ENCODE results near the gene CAMK2D.
A peak's percentile ranks its signal among the peaks of the same experiment; 100 is the strongest.

Gene CAMK2D

GRCh38 chr4:113682730-113683537, 78.6 kb downstream of the CAMK2D start:
- DNase-seq (ENCODE audit: low read depth) = peak; percentile 15

- DNase-seq (ENCODE audit: low read depth) = peak; percentile 62
Measured at GRCh38 chr4:113678641-113679040, 82.9 kb downstream of the CAMK2D start.

- no peak for DNase-seq (ENCODE audit: low read depth)
Measured at GRCh38 chr4:113677325-113677724, 84.2 kb downstream of the CAMK2D start.

DNA sequence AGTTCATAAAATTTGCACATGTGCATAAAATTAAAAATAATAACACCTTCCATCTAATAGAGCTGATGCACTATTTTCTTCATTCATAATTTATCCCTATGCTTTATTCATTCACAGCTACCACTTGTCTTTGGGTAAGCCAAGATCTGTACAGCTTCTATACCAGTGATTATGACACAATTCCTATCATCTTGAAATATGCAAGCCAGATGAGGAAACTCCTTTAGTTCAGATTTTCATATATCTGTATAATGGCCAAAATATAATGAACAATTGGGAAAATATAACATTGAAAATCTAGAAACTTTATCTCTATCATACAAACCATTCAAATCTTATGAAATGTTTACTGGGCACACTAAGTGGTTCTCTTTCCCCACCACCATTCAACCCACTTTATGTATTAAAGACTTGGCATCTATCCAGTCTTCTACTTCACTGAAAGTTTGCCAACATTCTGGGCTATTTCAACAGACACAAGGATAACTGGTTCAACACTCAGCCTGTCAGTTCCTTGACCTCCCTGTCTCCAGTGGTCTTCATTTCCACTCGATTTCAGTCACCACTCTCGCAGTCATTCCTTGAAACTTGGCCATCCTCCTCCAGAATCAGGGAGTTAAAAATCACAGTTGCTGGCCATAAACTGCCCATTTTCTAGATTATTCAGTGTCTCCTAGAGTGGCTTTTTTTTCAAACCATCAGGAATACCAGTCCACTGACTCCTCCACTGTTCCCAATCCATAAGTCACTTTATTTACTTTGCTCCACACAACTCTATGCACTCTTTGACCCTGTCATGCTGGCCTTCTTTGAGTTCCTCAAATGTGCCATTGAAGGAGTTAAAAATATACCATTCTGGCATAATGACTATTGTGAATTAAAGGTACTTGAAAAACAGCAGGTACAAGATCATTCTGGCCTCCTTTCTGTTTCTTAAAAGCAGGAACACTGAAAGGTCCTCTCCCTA, 85.5 kb downstream of the CAMK2D start:
- peak; percentile 30 for DNase-seq (ENCODE audit: low read depth)

- no peak for DNase-seq (ENCODE audit: low read depth)
Measured at GRCh38 chr4:113674733-113675132, 86.8 kb downstream of the CAMK2D start.

DNA sequence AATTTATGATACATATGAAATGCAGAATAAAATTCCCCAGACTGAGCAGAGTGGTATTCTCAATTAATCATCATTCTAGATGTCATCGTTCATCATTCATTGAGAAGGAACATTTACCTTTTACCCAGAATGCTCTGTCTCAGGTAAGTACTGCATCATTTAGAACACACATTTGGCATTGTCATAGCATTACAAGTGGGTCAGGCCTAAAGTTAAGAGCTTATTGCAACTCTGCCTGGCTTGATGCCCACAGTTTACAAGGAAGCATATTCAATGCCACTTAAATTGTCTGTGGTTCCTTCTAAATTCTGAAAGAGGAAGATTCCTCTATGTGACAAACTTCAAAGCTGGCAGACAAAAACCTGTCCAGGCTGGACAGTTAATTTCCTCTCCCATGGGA, 87.3 kb downstream of the CAMK2D start:
- DNase-seq (ENCODE audit: low read depth) = peak; percentile 24

DNA sequence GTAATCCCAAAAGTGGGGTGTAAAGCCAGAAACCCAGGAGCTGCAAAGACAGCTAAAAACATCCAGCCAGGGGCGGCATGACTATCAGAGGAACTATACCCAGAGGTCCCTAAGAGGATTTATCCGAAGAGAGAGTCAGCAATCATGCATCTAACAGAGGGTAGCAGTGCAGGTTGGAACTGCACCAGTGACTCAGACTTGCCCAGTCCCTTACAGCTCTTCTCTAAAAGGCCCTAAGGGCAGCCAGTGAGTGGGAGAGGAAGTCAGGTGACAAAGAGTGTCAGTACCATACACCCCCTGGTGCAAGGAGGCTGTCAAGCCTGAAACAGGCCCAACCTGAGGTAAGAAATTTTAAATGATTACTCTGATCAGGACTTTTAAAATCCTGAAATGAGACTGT, 88.1 kb downstream of the CAMK2D start:
- no peak for DNase-seq (ENCODE audit: low read depth)

GRCh38 chr4:113666386-113667114, 95.0 kb downstream of the CAMK2D start:
- no peak for DNase-seq (ENCODE audit: low read depth)

GRCh38 chr4:113665036-113665435, 96.5 kb downstream of the CAMK2D start:
- DNase-seq (ENCODE audit: low read depth) = peak; percentile 14

DNA sequence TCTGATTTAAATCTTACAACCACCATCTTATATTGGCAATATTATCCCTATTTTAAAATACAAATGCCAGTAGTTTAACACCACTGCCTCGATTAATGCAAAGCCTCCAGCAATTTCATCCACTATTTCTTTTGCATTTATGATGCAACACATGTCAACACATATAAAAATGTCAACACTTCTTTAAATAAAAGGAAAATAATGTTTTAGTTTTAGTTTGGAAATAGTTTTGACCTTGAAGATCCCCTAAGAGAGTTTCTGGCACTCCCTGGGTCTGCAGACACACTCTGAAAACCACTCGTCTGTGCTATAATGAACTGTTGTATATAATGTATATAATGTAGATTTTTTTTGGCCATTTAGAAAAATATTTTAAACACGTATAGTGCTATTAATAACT, 99.0 kb downstream of the CAMK2D start:
- DNase-seq (ENCODE audit: low read depth) = no peak

- DNase-seq (ENCODE audit: low read depth) = no peak
Measured at GRCh38 chr4:113659127-113659526, 102.4 kb downstream of the CAMK2D start.

- DNase-seq (ENCODE audit: low read depth) = peak; percentile 30
Measured at GRCh38 chr4:113657586-113658233, 103.8 kb downstream of the CAMK2D start.

GRCh38 chr4:113653871-113654270, 107.7 kb downstream of the CAMK2D start:
- no peak for DNase-seq (ENCODE audit: low read depth)

DNA sequence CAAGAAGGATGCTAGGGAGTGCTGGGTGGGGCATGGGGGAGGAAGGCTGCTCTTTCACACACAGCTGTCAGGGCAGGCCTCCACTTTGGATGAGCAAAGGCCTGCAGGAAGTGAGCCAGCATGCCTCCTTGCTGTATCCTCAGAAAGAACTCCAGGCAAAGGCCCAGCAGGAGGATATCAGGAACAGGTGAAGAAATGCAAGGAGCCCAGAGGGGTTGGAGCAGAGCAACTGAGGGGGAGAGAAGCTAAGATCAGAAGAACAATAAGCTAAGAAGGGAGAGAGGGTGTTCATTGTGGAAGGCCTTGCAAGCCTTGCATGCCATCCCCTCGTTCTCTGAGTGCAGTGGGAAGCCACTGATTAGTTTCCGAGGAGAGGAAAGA, 115.1 kb downstream of the CAMK2D start:
- no peak for DNase-seq (ENCODE audit: low read depth)

DNA sequence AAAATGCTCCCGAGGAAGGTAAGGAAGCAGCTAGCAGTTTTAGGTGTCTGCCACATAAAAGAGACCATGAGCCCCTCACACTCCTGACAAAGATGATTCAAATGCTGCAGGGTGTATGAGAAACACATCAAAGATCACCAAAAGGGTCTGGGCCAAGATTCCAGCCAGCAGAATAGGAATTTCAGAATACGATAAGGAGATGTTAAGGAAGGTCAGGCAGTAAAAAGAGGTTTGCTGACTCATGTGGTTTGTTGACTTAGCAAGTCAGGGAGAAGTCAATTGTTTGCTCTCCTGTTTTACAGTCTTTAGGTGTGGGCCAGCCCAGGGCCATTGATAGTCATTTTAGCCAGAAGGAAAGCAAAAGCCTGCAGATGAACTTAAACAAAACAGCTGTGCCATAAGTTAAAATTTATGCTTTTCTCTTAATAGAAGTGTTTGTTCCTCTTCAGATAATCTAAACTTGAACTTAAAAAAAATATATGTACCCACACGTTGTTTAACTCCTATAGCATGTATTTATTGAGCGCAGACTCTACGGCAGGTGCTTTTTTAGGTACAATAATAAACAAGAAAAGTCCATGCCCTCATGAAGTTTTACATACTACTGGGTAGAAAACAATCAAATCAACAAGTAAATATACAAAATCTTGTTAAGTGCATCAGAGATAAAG, 115.6 kb downstream of the CAMK2D start:
- DNase-seq (ENCODE audit: low read depth) = no peak

GRCh38 chr4:113645288-113645687, 116.2 kb downstream of the CAMK2D start:
- DNase-seq (ENCODE audit: low read depth) = no peak

DNA sequence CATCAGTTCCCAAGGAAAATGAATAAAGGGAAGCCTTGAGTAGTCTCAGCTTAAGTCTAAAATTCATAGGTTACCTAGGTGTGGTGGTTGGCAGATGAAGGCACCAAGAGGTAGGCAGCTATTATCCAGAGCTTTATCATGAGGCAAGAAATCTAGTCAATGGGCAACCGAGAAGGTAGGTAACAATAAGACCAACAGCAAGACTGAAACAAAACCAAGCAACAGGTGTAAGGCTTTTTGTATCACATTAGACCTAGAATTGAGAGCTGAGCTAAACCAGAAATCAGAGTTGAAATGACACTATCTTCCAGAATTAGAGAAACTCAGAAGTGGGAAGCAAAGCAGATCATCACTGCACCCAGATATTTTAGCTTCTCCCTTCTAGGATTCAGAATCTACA, 117.1 kb downstream of the CAMK2D start:
- DNase-seq (ENCODE audit: low read depth) = no peak

DNA sequence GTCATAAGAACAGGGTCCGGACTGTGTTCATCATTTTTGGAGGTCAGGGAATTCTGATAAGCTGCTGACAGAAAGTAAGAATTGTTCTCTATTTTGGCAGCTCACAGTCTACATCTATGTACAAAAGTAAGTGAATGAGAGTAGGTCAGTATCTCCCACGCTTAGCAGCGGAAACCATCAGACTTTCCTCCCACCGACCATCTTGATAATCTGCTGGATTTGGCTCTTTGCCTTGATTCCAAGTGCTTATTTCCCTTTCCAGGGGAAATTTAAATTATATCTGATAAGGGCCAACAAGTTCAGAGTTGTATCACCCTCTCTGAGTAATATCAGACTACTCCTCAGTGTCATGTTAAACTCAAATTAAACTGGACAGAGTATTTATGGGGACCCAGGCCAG, 118.0 kb downstream of the CAMK2D start:
- DNase-seq (ENCODE audit: low read depth) = no peak

DNA sequence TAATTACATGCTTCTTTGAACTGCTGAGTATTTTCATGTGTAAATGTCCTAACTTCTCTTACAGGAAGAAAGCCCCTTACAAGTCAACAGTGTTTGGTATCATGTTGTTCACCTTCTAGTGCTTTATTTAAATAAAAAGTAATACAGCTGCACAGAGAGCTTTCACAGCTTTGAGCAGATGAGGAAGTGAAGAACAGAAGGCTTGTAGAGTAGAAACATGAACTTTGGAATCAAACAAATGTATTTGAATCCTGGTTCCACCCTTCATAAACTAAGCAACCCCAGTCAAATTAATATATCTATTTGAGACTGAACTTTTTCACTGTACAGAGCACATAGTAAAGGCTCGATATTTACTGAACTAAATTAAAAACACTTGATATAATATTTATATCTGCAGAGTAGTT, 120.5 kb downstream of the CAMK2D start:
- no peak for DNase-seq (ENCODE audit: low read depth)

- no peak for DNase-seq (ENCODE audit: low read depth)
Measured at GRCh38 chr4:113639326-113639725, 122.2 kb downstream of the CAMK2D start.

DNA sequence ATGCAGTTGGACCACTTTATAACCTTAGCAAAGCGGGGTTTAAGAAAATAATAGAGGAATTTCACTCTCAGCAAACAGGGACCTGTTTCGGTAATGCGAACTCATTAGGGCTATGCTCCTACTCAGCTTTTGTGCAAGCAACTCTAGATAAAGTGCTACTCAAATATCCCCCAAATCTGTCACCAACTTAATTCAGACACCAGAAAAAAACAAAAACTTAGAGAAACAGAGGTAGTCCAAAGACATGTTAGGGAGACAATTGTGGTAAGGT, 123.0 kb downstream of the CAMK2D start:
- DNase-seq (ENCODE audit: low read depth) = no peak

All from fibroblast of gingiva (primary cell).